Measurements from ENCODE around the gene PEDS1.
"Not testable (repeated sequence)": the region's sequence is repeated elsewhere in the genome, so short reads cannot be mapped to it uniquely, and the experiment has no call there.

The PEDS1 gene

DNA sequence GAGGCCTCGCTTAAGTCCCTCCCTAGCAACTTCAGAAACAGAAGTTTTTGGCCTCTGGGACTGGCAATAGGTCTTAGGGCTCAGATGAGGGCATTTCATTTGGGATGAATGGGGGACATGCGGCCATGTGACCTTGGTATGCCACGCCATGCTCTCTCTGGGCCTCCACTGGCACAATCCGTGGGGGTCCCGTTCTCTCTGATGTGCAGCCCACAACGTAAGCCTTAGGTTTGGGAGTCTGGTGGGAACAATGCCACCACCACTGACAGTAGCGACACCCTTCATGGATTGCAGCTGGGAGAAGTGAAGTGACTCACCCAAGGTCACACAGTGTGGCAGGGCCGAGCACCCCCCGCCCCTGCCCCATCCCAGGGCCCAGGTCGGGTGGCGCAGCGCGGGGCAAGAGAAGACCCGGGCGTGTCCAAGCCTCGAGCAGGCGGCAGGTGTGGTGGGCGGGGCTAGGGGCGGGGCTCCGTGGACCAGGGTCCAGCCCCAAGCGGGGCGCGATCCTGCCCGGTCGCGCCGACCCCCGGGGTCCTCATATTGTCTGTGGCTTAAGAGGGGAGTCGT lies 36.2 kb upstream of the PEDS1 start:
- Histone ChIP-seq H3K9me3 (ENCODE audit: control insufficient read depth, insufficient read depth, low read depth, low read length) (no peaks in the 10 kb centered on the region), H3K36me3 (ENCODE audit: control insufficient read depth, insufficient read depth, low read length) (no peaks in the 10 kb centered on the region), H3K4me1 (ENCODE audit: control insufficient read depth, insufficient read depth, low read length) (peaks cover 42% of the 10 kb centered on the region), H3K4me3 (ENCODE audit: low read depth, low read length) (peak overlapping the region; percentile 98), H3K27me3 (ENCODE audit: control insufficient read depth, insufficient read depth, low read length) (0 out of 2 replicates have a peak, but pooled peaks cover 2% of the 10 kb centered on the region), H3K27ac (ENCODE audit: low read depth, low read length) (no peak overlapping the region), H3K9ac (ENCODE audit: low read length) (no peak overlapping the region)

DNA sequence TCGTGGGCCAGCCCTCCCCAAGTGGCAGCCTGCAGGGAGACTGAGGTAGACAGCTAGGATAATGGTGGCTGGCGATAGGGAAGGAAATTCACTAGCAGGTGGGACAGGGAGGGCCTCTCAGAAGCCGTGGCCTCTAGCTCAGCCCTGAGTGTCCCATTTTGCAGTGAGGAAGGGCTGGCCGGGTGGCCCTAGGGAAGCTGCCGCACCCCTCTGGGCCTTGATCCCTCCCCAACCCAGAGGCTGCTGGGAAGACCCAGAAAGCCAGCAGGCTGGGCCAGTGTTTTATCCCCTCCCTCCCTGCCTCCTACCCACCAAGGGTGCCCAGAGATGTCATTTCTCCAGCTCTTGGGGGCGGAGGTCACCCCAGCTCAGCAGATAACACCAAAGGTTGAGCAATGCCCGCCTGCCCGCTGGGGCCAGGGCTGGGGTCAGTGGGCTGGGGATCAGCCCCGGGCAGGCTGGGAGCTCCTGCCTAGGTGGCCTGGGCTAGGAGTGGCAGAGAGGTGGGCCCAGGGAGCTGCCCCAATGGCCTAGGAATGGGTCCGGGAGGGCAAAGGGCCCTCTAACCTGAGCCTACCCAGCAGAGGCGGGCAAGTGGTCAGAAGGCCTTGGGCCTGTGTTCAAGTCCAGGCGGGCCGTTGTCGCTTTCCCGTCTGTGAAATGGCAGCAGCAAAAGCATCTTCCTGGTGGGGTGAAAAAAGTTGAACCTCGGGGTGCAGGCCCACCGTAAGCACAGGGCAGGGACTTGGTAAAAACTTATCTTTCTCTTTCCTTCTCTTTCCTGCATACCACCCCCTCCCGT lies 35.6 kb upstream of the PEDS1 start:
- no peaks in the 10 kb centered on the region for H3K36me3 ChIP-seq (ENCODE audit: control insufficient read depth, insufficient read depth, low read length)
- H3K9ac ChIP-seq (ENCODE audit: low read length), result no peak overlapping the region
- H3K27me3 ChIP-seq (ENCODE audit: control insufficient read depth, insufficient read depth, low read length), result 0 out of 2 replicates have a peak, but pooled peaks cover 2% of the 10 kb centered on the region
- peaks cover 35% of the 10 kb centered on the region for H3K4me1 ChIP-seq (ENCODE audit: control insufficient read depth, insufficient read depth, low read length)
- no peak overlapping the region for H3K27ac ChIP-seq (ENCODE audit: low read depth, low read length)
- no peak overlapping the region for H3K4me3 ChIP-seq (ENCODE audit: low read depth, low read length)
- H3K9me3 ChIP-seq (ENCODE audit: control insufficient read depth, insufficient read depth, low read depth, low read length), result no peaks in the 10 kb centered on the region

DNA sequence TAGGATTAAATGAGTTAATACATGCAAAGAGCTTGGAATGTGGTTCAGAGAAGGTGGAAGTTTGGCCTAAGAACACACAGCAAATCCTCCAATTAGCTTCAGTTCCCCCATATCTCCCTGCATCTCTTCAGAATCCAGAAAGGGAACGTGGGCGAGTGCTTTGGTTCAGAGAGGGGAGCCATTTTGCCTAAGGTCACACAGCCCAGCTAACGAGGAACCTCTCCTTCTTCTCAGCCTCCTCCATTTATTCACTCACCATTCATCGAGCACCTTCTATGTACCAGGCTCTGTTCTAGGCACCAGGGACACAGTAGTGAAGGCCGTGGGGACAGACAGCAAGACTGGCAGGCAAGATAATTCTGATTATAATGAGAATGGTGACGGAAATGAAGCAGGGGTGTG lies 34.8 kb upstream of the PEDS1 start:
- Histone ChIP-seq H3K27ac (ENCODE audit: low read depth, low read length) (no peak overlapping the region), H3K9ac (ENCODE audit: low read length) (no peak overlapping the region), H3K36me3 (ENCODE audit: control insufficient read depth, insufficient read depth, low read length) (no peaks in the 10 kb centered on the region), H3K27me3 (ENCODE audit: control insufficient read depth, insufficient read depth, low read length) (0 out of 2 replicates have a peak, but pooled peaks cover 2% of the 10 kb centered on the region), H3K4me1 (ENCODE audit: control insufficient read depth, insufficient read depth, low read length) (peaks cover 27% of the 10 kb centered on the region), H3K9me3 (ENCODE audit: control insufficient read depth, insufficient read depth, low read depth, low read length) (no peaks in the 10 kb centered on the region), H3K4me3 (ENCODE audit: low read depth, low read length) (no peak overlapping the region)

- no peak overlapping the region for H3K9ac ChIP-seq (ENCODE audit: low read length)
- H3K4me3 ChIP-seq (ENCODE audit: low read depth, low read length), result no peak overlapping the region
- peaks cover 21% of the 10 kb centered on the region for H3K4me1 ChIP-seq (ENCODE audit: control insufficient read depth, insufficient read depth, low read length)
- H3K27me3 ChIP-seq (ENCODE audit: control insufficient read depth, insufficient read depth, low read length), result 0 out of 2 replicates have a peak, but pooled peaks cover 2% of the 10 kb centered on the region
- H3K9me3 ChIP-seq (ENCODE audit: control insufficient read depth, insufficient read depth, low read depth, low read length), result no peaks in the 10 kb centered on the region
- H3K27ac ChIP-seq (ENCODE audit: low read depth, low read length), result no peak overlapping the region
- no peaks in the 10 kb centered on the region for H3K36me3 ChIP-seq (ENCODE audit: control insufficient read depth, insufficient read depth, low read length)
These were observed 34.0 kb upstream of the PEDS1 start for GRCh38 chr20:50187403-50188051.

DNA sequence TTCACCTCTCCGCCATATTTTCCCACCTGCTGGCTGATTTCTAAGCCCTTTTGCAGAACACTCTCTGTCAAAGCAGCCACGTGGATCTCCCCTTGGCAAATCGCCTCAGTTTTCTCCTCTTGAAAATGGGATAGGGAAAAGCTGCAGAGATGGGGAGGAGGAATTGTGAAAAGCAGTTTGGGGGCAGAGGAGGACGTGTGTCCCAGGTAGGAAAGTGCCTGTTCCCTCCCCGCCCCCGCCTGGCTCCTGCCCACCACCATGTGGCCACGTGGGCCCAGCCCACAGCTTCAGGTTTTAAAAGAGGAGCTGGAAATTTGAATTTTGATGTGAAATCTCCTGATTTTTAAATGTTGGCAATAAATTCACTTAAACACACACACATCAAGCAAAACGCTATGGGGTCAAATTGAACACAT lies 33.5 kb upstream of the PEDS1 start:
- Histone ChIP-seq H3K27me3 (ENCODE audit: control insufficient read depth, insufficient read depth, low read length) (0 out of 2 replicates have a peak, but pooled peaks cover 2% of the 10 kb centered on the region), H3K9ac (ENCODE audit: low read length) (no peak overlapping the region), H3K9me3 (ENCODE audit: control insufficient read depth, insufficient read depth, low read depth, low read length) (no peaks in the 10 kb centered on the region), H3K4me3 (ENCODE audit: low read depth, low read length) (no peak overlapping the region), H3K27ac (ENCODE audit: low read depth, low read length) (no peak overlapping the region), H3K36me3 (ENCODE audit: control insufficient read depth, insufficient read depth, low read length) (no peaks in the 10 kb centered on the region), H3K4me1 (ENCODE audit: control insufficient read depth, insufficient read depth, low read length) (peaks cover 21% of the 10 kb centered on the region)

- Histone ChIP-seq H3K27me3 (ENCODE audit: control insufficient read depth, insufficient read depth, low read length) (0 out of 2 replicates have a peak, but pooled peaks cover 2% of the 10 kb centered on the region), H3K9me3 (ENCODE audit: control insufficient read depth, insufficient read depth, low read depth, low read length) (no peaks in the 10 kb centered on the region), H3K4me3 (ENCODE audit: low read depth, low read length) (no peak overlapping the region), H3K27ac (ENCODE audit: low read depth, low read length) (no peak overlapping the region), H3K4me1 (ENCODE audit: control insufficient read depth, insufficient read depth, low read length) (peaks cover 21% of the 10 kb centered on the region), H3K36me3 (ENCODE audit: control insufficient read depth, insufficient read depth, low read length) (no peaks in the 10 kb centered on the region), H3K9ac (ENCODE audit: low read length) (no peak overlapping the region)
These were observed 32.8 kb upstream of the PEDS1 start for GRCh38 chr20:50186151-50186885.

DNA sequence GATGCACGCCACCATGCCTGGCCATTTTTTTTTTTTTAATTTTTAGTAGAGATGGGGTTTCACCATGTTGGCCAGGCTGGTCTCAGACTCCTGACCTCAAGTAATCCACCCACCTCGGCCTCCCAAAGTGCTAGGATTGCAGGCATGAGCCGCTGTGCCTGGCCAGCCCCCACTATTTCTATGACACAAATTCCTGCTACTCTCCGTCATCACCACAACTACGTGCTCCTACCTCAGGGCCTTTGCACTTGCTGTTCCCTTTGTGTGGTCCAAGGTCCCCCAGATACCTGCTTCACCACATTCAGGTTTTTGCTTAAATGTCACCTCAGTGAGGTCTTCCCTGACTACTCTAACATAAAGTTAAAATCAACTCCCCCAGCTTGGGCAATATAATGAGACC lies 31.9 kb upstream of the PEDS1 start:
- Histone ChIP-seq H3K9me3 (ENCODE audit: control insufficient read depth, insufficient read depth, low read depth, low read length) (no peaks in the 10 kb centered on the region), H3K27ac (ENCODE audit: low read depth, low read length) (no peak overlapping the region), H3K4me3 (ENCODE audit: low read depth, low read length) (no peak overlapping the region), H3K36me3 (ENCODE audit: control insufficient read depth, insufficient read depth, low read length) (no peaks in the 10 kb centered on the region), H3K4me1 (ENCODE audit: control insufficient read depth, insufficient read depth, low read length) (peaks cover 21% of the 10 kb centered on the region), H3K9ac (ENCODE audit: low read length) (no peak overlapping the region), H3K27me3 (ENCODE audit: control insufficient read depth, insufficient read depth, low read length) (0 out of 2 replicates have a peak, but pooled peaks cover 2% of the 10 kb centered on the region)

DNA sequence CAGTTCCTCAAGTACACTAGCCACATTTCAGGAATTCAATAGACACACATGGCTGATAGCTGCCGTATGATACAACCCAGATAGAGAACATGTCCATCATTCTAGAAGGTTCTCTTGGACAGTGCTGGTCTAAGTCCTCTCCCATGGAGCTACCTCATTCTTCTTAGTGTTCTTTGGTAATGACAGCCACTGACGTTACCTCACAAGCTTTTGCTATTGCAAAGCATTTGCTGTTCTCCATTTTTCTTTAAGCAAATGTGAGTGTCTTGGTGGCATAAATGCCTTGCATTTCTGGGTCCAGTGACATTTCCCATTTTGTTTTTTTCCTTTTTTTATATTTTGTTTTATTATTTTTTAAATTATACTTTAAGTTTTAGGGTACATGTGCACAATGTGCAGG lies 28.8 kb upstream of the PEDS1 start:
- Histone ChIP-seq H3K4me3 (ENCODE audit: low read depth, low read length) (no peak overlapping the region), H3K9me3 (ENCODE audit: control insufficient read depth, insufficient read depth, low read depth, low read length) (no peaks in the 10 kb centered on the region), H3K36me3 (ENCODE audit: control insufficient read depth, insufficient read depth, low read length) (no peaks in the 10 kb centered on the region), H3K27ac (ENCODE audit: low read depth, low read length) (no peak overlapping the region), H3K27me3 (ENCODE audit: control insufficient read depth, insufficient read depth, low read length) (0 out of 2 replicates have a peak, but pooled peaks cover 2% of the 10 kb centered on the region), H3K9ac (ENCODE audit: low read length) (no peak overlapping the region), H3K4me1 (ENCODE audit: control insufficient read depth, insufficient read depth, low read length) (peaks cover 9% of the 10 kb centered on the region)

GRCh38 chr20:50181344-50181743 lies 27.8 kb upstream of the PEDS1 start:
- Histone ChIP-seq H3K9ac (ENCODE audit: low read length) (no peak overlapping the region), H3K36me3 (ENCODE audit: control insufficient read depth, insufficient read depth, low read length) (no peaks in the 10 kb centered on the region), H3K27ac (ENCODE audit: low read depth, low read length) (no peak overlapping the region), H3K4me1 (ENCODE audit: control insufficient read depth, insufficient read depth, low read length) (peaks cover 3% of the 10 kb centered on the region; the same call in 1 of the 2 replicates), H3K4me3 (ENCODE audit: low read depth, low read length) (no peak overlapping the region), H3K27me3 (ENCODE audit: control insufficient read depth, insufficient read depth, low read length) (0 out of 2 replicates have a peak, but pooled peaks cover 2% of the 10 kb centered on the region), H3K9me3 (ENCODE audit: control insufficient read depth, insufficient read depth, low read depth, low read length) (no peaks in the 10 kb centered on the region)

GRCh38 chr20:50178672-50179071 lies 25.1 kb upstream of the PEDS1 start:
- not testable (repeated sequence) for H3K27ac ChIP-seq (ENCODE audit: low read depth, low read length); H3K4me3 ChIP-seq (ENCODE audit: low read depth, low read length); H3K4me1 ChIP-seq (ENCODE audit: control insufficient read depth, insufficient read depth, low read length); H3K9ac ChIP-seq (ENCODE audit: low read length); H3K27me3 ChIP-seq (ENCODE audit: control insufficient read depth, insufficient read depth, low read length); H3K9me3 ChIP-seq (ENCODE audit: control insufficient read depth, insufficient read depth, low read depth, low read length); H3K36me3 ChIP-seq (ENCODE audit: control insufficient read depth, insufficient read depth, low read length)

Data from HUES6 (cell line).